Left ventricle myocardium inferior (tissue), 1 donor: Measurements from ENCODE around the gene SLC2A3. TPM values are rescaled to one million over a fixed set of nuclear protein-coding genes. Genes with fewer than 3 reads are reported as not detected.
"Not testable (repeated sequence)": the region's sequence is repeated elsewhere in the genome, so short reads cannot be mapped to it uniquely, and the experiment has no call there.

Experiments used
- DNase-seq: peaks from one replicate; pipeline ENCODE4 v3.0.0-alpha.2; 2020
- H3K27ac ChIP-seq: fragments of 200-600 bp; replicated peaks from 2 replicates; pipeline ENCODE4 v1.8.0; 2021
- H3K27me3 ChIP-seq: fragments of 200-600 bp; 2 replicates; pipeline ENCODE4 v1.8.0; 2021; ENCODE audit warnings: low read depth
- H3K36me3 ChIP-seq: fragments of 200-600 bp; 2 replicates; pipeline ENCODE4 v1.8.0; 2021
- H3K4me1 ChIP-seq: fragments of 200-600 bp; 2 replicates; pipeline ENCODE4 v1.8.0; 2021
- H3K4me3 ChIP-seq: fragments of 200-600 bp; 2 replicates; pipeline ENCODE4 v1.8.0; 2021; ENCODE audit warnings: mild to moderate bottlenecking, moderate library complexity
- H3K9me3 ChIP-seq: fragments of 200-600 bp; replicated peaks from 2 replicates; pipeline ENCODE4 v1.8.0; 2021
- intact Hi-C: fragments of 100-400 bp; cut with micrococcal nuclease; formaldehyde crosslinking; loops from one replicate; pipeline ENCODE4 v1.11.0; 2022
- total RNA-seq: library from RNA; stranded (reverse); fragmentation: NEBNext Ultra II Directional; extraction: Animal tissue kit (Norgen Biotek cat#: 25700); gene quantifications from one replicate; pipeline ENCODE4 v1.2.1, GENCODE V29; 2021
- TF ChIP-seq, protein P1 (sequence below): fragments of 200-600 bp; IDR thresholded peaks from 2 replicates; pipeline ENCODE4 v1.8.0; 2021; ENCODE audit warnings: antibody characterized with exemption, mild to moderate bottlenecking, borderline replicate concordance
- donor health status: DM: no; HTN: yes; CAD: no; lungs with severe emphysema.

The SLC2A3 gene
- total RNA-seq, 1 donor from 2014 or later = 13.7 TPM

- TF ChIP-seq, protein P1, sequence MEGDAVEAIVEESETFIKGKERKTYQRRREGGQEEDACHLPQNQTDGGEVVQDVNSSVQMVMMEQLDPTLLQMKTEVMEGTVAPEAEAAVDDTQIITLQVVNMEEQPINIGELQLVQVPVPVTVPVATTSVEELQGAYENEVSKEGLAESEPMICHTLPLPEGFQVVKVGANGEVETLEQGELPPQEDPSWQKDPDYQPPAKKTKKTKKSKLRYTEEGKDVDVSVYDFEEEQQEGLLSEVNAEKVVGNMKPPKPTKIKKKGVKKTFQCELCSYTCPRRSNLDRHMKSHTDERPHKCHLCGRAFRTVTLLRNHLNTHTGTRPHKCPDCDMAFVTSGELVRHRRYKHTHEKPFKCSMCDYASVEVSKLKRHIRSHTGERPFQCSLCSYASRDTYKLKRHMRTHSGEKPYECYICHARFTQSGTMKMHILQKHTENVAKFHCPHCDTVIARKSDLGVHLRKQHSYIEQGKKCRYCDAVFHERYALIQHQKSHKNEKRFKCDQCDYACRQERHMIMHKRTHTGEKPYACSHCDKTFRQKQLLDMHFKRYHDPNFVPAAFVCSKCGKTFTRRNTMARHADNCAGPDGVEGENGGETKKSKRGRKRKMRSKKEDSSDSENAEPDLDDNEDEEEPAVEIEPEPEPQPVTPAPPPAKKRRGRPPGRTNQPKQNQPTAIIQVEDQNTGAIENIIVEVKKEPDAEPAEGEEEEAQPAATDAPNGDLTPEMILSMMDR = no peak
- Histone ChIP-seq H3K9me3 (no peaks in the 10 kb centered on the region), H3K27ac (peak overlapping the region; percentile 91), H3K27me3 (peaks cover 9% of the 10 kb centered on the region), H3K4me1 (peaks cover 47% of the 10 kb centered on the region), H3K36me3 (peaks cover 38% of the 10 kb centered on the region), H3K4me3 (peak overlapping the region; percentile 75)
- intact Hi-C loops = no loop called here
- DNase-seq = no peak
Observed at GRCh38 chr12:7934091-7934888, 1.7 kb downstream of the SLC2A3 start.

DNA sequence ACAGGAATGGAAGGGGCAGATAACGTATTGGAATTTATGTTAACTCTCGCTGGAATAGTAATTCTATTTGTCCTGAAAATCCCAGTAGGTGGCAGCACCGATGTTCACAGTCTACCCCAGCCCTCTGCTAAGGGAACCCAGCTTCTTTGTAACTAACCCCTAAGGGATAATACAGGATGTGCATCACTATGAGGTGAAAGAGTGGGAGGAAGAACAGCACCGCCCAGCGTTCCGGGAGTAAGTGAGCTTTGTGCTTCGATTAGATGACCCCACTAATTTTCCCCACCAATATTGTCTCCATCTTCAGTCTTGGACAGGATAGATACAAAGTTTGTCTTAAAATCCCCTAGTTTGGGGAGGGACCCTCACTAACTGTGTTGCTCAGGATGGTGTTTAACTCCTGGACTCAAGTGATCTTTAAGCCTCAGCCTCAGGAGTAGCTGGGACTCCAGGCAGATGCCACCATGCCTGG is 2.7 kb downstream of the SLC2A3 start:
- intact Hi-C loops = loop anchor here (2.0 kb wide), 1 partner anchor 62 kb away; no protein-coding TSS in a partner anchor
- TF ChIP-seq, protein P1 = peak; percentile 79
- Histone ChIP-seq H3K4me1 (peaks cover 53% of the 10 kb centered on the region), H3K36me3 (peaks cover 48% of the 10 kb centered on the region), H3K27me3 (peaks cover 9% of the 10 kb centered on the region), H3K9me3 (no peaks in the 10 kb centered on the region), H3K4me3 (peak overlapping the region; percentile 75), H3K27ac (peak overlapping the region; percentile 91)
- DNase-seq = peak; percentile 65

DNA sequence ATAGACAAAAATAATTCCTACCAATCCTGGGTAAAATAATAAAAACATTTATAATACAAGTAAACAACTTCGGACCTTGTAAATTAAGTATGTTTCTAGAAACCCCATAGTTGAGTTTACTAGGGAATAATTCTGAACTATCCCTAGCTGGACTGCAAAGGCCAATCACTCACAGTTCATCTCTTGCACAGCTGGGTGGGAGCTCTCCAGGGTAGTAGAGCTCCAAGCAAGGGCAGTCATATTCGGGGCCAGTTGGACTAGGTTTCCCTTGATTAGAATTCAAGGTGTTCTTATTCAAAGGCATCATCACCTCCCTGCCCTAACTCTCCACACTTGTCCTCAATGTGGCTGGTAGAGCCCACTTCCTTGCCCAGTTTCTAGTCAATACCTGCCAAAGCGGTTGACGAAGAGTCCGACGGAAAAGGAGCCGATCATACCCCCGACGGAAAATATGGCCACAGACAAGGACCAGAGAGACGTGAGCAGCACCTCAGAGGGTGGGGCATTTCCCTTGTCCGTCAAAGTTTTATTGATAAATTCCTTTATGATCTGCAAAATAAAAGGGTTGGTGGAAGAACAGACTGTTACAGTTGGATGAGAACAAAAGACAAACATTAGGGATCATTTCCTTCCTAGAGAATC is 3.3 kb downstream of the SLC2A3 start:
- peaks cover 53% of the 10 kb centered on the region for H3K36me3 ChIP-seq
- peak overlapping the region; percentile 75 for H3K4me3 ChIP-seq
- peaks cover 51% of the 10 kb centered on the region for H3K4me1 ChIP-seq
- intact Hi-C loops = loop anchor here (2.0 kb wide), 1 partner anchor 62 kb away; no protein-coding TSS in a partner anchor
- DNase-seq, H3K9me3 ChIP-seq, H3K27me3 ChIP-seq: not testable (repeated sequence)
- H3K27ac ChIP-seq = peak overlapping the region; percentile 91

GRCh38 chr12:7929083-7929792 is 6.7 kb downstream of the SLC2A3 start:
- Histone ChIP-seq H3K4me3 (no peak overlapping the region), H3K27me3 (no peaks in the 10 kb centered on the region), H3K27ac (no peak overlapping the region), H3K36me3 (peaks cover 81% of the 10 kb centered on the region), H3K9me3 (no peaks in the 10 kb centered on the region), H3K4me1 (peaks cover 35% of the 10 kb centered on the region)
- intact Hi-C loops = no loop called here
- DNase-seq = no peak
- TF ChIP-seq, protein P1 = no peak

DNA sequence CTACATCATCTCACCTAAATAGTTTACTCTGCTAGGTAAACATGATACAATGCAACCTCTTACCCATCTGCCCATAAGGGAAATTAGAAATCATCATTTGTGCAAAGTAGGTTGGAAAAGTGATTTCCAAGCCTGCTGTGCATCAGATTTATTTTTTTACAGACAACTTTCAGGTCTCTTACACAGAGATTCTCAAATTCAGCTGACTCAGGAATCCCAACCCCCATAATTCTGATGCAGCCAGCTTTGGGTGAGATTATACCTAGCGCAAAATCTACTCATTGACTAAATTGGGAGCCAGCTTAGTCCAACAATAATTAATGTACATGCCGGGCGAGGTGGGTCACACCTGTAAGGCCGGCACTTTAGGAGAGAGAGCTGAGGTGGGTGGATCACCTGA is 8.5 kb downstream of the SLC2A3 start:
- TF ChIP-seq, protein P1 = no peak
- intact Hi-C loops = no loop called here
- Histone ChIP-seq H3K4me3 (no peak overlapping the region), H3K27me3 (no peaks in the 10 kb centered on the region), H3K9me3 (no peaks in the 10 kb centered on the region), H3K36me3 (peaks cover 93% of the 10 kb centered on the region), H3K4me1 (peaks cover 20% of the 10 kb centered on the region), H3K27ac (no peak overlapping the region)
- DNase-seq = no peak

- intact Hi-C loops = not testable (repeated sequence)
Observed at GRCh38 chr12:7926068-7926666, 9.8 kb downstream of the SLC2A3 start.

More at GRCh38 chr12:7926068-7926666, 9.8 kb downstream of the SLC2A3 start:
- not testable (repeated sequence) for H3K4me3 ChIP-seq, H3K27ac ChIP-seq, DNase-seq, H3K27me3 ChIP-seq, H3K9me3 ChIP-seq
- peaks cover 17% of the 10 kb centered on the region for H3K4me1 ChIP-seq
- peaks cover 93% of the 10 kb centered on the region for H3K36me3 ChIP-seq
